IPS-18a (cell line): Measurements from ENCODE around the gene ALDOA.
A peak's percentile ranks its signal among the peaks of the same experiment; 100 is the strongest.

ENCODE experiments used
- H3K27ac ChIP-seq: one replicate; pipeline ENCODE4 v1.5.1; 2013; ENCODE audit warnings: low read length
- H3K27me3 ChIP-seq: one replicate; pipeline ENCODE4 v1.6.1; 2013; ENCODE audit warnings: mild to moderate bottlenecking, low read length; ENCODE audit not compliant: control insufficient read depth, insufficient read depth
- H3K36me3 ChIP-seq: one replicate; pipeline ENCODE4 v1.6.1; 2013; ENCODE audit warnings: low read depth, low read length; ENCODE audit not compliant: control insufficient read depth
- H3K4me1 ChIP-seq: one replicate; pipeline ENCODE4 v1.6.1; 2013; ENCODE audit warnings: low read depth, low read length; ENCODE audit not compliant: control insufficient read depth
- H3K4me3 ChIP-seq: one replicate; pipeline ENCODE4 v1.5.1; 2013; ENCODE audit warnings: low read length
- H3K9ac ChIP-seq: one replicate; pipeline ENCODE4 v1.6.1; 2013; ENCODE audit warnings: mild to moderate bottlenecking, low read length, moderate library complexity
- H3K9me3 ChIP-seq: one replicate; pipeline ENCODE4 v1.6.1; 2013; ENCODE audit warnings: low read depth, low read length; ENCODE audit not compliant: control insufficient read depth

ALDOA gene

DNA sequence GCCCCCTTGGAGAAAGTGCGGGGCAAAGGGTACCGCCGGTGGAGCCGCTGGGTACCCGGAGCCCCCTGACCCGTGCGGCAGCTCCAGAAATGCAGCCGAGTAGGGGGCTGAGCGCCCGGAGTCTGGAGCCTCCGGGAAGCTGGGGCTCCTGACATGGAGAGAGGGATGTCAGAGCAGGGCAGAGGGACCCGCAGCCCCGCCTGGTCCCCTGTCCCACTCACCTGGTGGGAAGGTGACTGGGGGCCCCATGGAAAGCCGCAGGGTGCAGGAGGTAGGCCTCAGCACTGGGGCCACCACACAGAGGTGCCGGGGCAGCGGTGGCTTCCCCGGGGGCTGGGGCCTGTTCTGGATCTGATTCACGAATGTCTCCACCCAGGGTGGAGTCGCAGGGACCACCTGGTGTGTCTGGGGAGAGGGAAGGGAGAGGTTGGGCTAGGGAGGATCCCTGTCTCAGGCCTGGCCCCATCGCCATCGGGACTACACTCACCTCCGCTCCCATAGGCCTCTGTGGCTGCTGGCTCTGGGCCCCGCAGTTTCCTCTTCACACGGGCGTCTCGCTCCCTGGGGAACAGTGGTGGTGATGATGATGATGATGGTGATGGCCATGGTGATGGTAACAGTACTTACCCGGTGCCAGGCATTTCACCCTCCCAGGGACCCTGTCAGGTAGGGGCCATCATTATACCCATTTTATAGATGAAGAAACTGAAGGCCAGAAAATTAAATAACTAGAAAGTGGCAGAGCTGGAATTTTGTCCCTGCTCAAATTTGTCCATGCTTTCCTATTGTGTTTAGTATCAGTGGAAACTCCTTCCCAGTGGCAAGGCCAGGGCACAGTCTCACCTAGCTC lies 21.0 kb downstream of the ALDOA start:
- Histone ChIP-seq H3K27ac (no peak overlapping the region), H3K4me1 (no peaks in the 10 kb centered on the region), H3K27me3 (no peaks in the 10 kb centered on the region), H3K9me3 (no peaks in the 10 kb centered on the region), H3K9ac (no peak overlapping the region), H3K36me3 (peaks cover 31% of the 10 kb centered on the region), H3K4me3 (no peak overlapping the region)

DNA sequence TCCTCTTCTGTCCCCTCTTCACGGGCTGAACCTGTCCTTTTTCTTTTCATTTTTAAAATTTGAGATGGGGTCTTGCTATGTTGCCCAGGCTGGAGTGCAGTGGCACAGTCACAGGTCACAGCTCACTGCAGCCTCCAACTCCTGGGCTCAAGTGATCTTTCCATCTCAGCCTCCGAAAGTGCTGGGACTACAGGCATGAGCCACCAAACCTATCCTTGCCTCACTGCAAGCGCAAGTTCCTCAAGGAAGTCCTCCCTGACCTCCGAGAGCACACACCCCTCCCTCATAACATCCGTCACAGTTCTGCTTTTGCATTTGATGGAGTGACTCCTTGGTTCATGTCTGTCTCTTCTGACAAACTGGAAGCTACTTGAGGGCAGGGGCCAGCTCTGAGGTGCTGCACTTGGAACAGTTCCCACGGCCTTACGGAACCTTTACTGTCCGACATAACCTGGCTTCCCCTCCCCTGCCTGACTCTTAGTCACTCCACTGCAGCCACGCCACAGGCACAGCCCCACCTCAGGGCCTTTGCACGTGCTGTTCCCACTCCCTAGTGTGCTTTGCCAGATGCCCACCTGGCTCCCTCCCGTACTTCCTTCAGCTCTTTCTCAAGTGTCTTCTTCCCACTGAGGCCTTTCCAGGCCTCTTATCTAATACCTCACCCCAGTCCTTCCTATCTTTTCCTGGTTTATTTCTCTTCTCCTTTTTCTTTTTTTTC lies 21.8 kb downstream of the ALDOA start:
- peaks cover 26% of the 10 kb centered on the region for H3K36me3 ChIP-seq
- no peaks in the 10 kb centered on the region for H3K4me1 ChIP-seq
- H3K27me3 ChIP-seq, result no peaks in the 10 kb centered on the region
- no peak overlapping the region for H3K27ac ChIP-seq
- H3K9me3 ChIP-seq, result no peaks in the 10 kb centered on the region
- H3K9ac ChIP-seq, result no peak overlapping the region
- no peak overlapping the region for H3K4me3 ChIP-seq

DNA sequence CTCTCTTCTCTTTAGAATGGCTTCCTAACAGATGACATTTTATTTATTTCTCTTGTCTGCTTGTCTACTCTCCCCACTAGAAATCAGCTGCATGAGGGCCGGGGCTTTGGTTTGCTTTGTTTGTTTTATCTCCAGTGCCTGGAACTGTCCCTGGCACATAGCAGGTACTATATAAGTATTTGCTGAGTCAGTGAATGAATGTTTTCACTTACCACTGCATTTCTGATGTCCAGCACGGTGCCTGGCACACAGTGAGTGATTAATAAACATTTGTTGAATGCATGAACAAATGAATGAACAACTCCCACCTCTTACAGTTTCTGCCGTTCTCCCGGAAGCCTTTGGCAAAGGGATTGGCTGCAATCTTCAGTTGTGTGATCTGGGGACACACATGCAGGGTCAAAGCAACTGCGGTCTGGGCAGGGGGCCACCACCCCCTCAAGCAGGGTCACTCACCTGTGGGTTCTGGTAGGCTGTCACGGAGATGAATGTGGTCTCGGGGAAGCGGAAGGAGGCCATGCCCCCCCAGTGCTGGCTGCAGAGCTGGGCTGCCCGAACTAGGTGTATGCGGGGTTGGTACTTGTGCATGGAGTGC lies 22.8 kb downstream of the ALDOA start:
- peaks cover 20% of the 10 kb centered on the region for H3K36me3 ChIP-seq
- no peak overlapping the region for H3K27ac ChIP-seq
- H3K9ac ChIP-seq, result no peak overlapping the region
- no peaks in the 10 kb centered on the region for H3K4me1 ChIP-seq
- H3K4me3 ChIP-seq, result no peak overlapping the region
- H3K27me3 ChIP-seq, result no peaks in the 10 kb centered on the region
- H3K9me3 ChIP-seq, result no peaks in the 10 kb centered on the region

DNA sequence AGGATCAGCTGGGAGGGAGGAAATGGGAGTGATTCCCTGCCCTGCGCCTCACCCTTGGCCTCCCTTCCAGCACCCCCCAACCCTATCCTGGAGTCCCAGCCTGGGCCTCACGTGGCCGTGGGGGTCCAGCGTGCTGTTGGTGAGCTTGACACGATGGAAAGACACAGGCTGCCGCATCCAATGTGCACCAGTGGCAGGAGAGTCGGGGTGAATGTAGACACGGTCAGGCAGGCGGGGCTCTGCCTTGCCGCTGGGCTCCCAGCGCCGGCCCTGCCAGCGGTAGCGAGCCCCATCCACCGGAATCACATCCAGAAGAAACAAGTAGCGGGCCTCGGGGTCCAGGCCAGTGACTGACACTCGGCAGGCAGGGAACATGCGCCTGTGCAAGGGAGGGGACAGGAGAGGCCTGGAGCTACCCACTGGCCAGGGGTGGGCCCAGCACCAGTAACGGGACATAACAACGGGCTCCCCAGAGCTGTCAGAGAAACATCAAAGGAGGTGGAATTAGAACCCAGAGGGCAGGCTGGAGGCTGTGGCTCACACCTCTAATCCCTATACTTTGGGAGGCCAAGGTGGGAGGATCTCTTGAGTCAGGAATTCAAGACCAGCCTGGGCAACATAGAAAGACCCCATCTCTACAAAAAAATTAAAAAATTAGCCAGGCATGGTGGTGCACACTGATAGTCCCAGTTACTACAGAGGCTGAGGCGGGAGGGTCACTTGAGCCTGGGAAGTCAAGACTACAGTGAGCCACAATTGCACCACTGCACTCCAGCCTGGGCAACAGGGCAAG lies 23.5 kb downstream of the ALDOA start:
- H3K27ac ChIP-seq, result no peak overlapping the region
- no peaks in the 10 kb centered on the region for H3K27me3 ChIP-seq
- no peaks in the 10 kb centered on the region for H3K4me1 ChIP-seq
- H3K9me3 ChIP-seq, result no peaks in the 10 kb centered on the region
- peaks cover 13% of the 10 kb centered on the region for H3K36me3 ChIP-seq
- no peak overlapping the region for H3K9ac ChIP-seq
- H3K4me3 ChIP-seq, result no peak overlapping the region

DNA sequence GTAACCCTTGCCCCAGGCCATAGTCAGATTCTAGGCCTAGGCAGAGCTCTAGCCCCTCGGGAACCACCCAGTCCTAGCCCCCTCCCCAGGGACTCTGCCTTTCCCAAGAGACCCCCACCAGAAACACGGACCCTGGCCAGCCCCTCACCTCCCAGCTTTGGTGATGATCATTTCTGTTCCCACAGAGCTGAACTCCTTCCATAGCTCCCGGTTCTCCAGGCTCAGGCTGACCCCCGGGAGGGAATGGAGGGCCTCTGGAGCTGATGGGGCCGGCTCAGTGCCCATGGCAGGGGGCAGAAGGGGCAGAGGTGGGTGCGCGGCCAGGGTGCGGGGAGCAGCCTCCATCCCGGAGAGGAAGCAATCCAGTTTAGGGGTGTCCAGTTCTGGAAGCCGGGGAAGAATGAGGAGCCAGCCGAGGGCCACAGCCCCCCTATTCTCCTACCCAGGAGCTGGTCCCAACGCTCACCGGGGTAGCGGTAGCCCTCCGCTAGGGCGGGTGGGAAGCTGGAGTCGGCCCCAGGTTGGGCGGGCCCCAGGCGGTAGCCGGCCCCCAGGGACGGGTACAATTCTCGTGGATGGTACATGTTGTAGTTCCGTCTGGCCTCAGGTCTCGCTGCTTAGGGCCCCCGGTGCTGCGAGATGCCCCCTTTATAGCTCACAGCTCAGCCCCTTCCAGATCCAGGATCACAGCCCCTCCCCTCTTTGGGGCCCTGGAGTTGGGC lies 25.2 kb downstream of the ALDOA start:
- no peaks in the 10 kb centered on the region for H3K36me3 ChIP-seq
- no peaks in the 10 kb centered on the region for H3K9me3 ChIP-seq
- H3K4me1 ChIP-seq, result peaks cover 5% of the 10 kb centered on the region
- H3K27ac ChIP-seq, result no peak overlapping the region
- H3K27me3 ChIP-seq, result no peaks in the 10 kb centered on the region
- peak overlapping the region; percentile 85 for H3K4me3 ChIP-seq
- no peak overlapping the region for H3K9ac ChIP-seq

DNA sequence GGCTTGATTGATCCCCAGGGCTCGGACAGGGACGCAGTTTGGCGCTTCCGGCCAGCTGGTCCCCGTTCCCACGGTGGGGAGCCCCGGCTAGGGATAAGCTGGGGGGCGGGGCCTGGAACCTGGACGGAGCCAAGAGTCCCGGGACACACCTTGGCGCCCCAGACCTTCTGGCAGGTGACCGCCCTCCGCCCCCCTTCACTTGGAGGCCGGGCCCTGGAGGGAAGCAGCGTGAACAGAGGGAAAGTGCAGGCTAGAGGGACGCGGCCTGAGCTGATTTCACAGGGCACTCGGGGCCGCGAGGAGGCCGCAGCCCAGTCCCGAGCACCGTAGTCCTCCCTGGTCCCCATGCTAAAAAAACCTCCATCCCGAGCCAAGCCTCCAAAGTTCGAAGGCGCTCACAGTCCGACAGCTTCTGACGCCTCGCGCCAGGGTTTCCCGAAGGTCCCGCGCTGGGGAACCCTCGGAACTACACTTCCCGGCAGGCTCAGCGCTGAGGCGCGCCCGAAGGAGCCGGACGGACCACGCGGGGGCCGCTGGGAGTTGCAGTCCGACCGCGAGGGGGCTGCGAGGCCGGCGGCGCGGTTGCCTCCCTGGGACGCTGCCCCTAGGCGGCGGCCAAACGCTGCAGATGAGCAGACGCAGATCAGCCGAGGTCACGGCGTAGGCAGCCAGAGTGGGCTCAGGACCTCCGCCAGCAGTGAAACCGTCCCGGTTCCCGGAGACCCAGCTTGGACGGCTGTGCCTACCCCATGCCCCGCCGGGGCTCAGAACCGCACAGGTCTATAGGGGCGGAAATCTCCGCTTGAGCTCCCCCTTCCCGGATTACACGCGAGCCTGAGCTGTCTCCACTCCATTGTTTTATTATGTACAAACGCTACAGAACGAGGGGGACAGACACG lies 26.2 kb downstream of the ALDOA start, which contains the start of gene TBX6:
Gene TBX6 (minus strand): TSS at position 451 of the 899 bp plus-strand sequence. CDS start 731 bp downstream, outside the sequence.
- no peaks in the 10 kb centered on the region for H3K36me3 ChIP-seq
- H3K4me3 ChIP-seq, result peak within 1 kb of the TSS; percentile 85
- peaks cover 5% of the 10 kb centered on the region for H3K4me1 ChIP-seq
- peak within 1 kb of the TSS; percentile 62 for H3K27ac ChIP-seq
- peak within 1 kb of the TSS; percentile 86 for H3K9ac ChIP-seq
- H3K27me3 ChIP-seq, result no peaks in the 10 kb centered on the region
- H3K9me3 ChIP-seq, result no peaks in the 10 kb centered on the region

DNA sequence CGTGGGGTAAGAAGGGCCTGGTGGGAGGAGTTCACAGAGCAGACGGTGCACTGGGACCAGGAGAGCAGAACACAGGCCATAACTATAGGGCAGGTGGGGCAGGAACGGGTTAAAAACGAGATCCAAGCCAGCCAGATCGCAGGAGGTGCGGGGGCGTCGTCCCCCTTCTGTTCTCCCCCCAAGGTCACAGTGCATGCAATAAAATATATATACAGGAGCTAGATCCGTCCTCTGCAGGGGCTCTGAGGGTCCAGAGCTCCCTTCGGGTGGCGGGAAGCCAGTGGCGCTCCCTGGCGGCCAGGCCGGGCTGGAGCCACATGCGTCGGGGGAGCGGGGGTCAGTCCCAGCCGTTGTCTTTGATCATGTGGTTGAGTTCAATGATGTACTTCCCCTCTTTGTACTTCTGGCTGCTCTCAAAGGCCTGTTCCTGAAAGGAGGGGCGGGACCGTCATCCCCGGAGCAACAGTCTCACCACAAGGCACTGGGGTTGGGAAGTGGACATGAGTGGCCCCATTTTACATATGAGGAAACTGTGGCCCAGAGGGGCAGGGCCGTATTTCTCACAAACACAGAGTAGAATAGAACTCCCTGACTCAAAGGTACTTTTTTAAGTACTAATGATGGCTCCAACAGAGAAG lies 26.9 kb downstream of the ALDOA start:
- peaks cover 5% of the 10 kb centered on the region for H3K4me1 ChIP-seq
- H3K36me3 ChIP-seq, result no peaks in the 10 kb centered on the region
- H3K9ac ChIP-seq, result peak overlapping the region; percentile 86
- peak overlapping the region; percentile 62 for H3K27ac ChIP-seq
- no peaks in the 10 kb centered on the region for H3K27me3 ChIP-seq
- H3K9me3 ChIP-seq, result peaks cover 7% of the 10 kb centered on the region
- peak overlapping the region; percentile 85 for H3K4me3 ChIP-seq

DNA sequence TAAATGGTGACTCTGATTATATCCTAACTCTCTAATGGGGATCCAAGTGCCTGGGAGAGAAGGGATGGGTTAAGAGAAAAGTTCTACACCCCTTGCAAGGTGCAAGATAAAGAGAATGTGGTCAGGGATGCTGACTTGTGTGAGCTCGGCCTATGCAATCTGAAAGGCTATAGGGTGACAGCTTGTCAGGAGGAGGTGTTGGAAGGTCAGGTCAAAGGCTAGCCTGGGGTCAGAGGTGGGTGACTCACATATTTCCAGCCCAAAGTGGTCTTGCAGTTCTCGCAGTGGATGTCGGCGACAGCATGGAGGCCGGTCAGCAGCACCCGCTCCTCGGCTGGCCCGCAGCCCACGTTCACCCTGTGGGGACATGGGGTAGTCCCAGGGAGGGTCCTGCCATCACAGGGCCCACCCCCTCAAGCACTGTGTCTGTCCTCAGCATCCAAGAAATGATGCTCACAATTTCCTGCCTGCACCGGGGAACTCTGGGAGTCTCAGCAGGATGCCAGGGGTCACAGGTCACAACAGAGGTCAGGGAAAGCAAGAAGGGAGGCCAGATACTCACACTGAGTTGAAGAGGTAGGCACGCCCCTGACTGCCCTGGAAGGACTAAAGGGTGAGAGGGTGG lies 29.1 kb downstream of the ALDOA start:
- H3K36me3 ChIP-seq, result no peaks in the 10 kb centered on the region
- H3K27me3 ChIP-seq, result no peaks in the 10 kb centered on the region
- H3K27ac ChIP-seq, result no peak overlapping the region
- H3K9ac ChIP-seq, result no peak overlapping the region
- H3K9me3 ChIP-seq, result peaks cover 12% of the 10 kb centered on the region
- H3K4me1 ChIP-seq, result peaks cover 5% of the 10 kb centered on the region
- no peak overlapping the region for H3K4me3 ChIP-seq

DNA sequence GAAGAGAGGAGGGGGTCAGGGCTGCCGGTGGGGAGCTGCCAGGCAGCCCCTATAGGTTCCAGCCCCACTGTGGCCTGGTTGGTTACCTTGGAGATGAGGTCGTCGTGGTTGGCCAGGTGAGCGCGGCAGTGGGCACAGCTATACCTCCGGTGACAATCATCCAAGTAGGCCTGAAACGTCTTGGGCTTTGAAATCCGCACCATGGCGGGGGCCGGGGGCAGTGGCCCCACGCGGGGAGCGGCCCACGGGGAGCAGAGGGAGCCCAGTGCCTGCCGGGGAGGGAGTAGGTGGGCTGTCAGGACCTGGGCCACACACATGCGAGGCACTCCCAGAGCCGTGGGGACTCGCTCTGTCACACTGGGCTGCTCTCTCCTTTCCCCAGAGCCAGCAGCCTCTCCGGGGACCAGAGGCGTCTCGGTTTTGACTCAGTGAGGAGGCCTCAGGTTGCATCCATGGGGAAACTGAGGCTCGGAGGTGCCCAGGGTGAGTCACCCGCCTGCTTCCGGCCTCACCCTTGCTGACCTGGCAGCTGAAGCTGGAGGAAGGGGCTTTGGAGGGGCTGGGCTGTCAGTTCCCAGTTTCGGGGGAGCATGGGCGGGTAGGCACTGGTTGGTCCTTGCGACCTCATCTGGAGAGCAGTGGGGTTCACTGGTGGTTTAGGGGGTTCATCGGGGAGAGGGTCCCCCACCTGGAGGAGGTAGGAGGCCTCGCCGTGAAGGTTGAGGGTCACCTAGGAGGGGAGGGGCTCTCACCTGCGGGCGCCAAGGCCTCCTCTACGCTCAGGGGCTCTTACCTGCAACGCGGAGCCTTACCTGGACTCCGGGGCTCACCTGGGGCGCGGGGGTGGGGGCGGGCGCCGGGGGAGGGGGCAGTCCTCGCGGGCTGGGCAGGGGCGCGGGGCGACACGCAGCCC lies 29.9 kb downstream of the ALDOA start:
- peak overlapping the region; percentile 48 for H3K9ac ChIP-seq
- peaks cover 5% of the 10 kb centered on the region for H3K4me1 ChIP-seq
- H3K27ac ChIP-seq, result no peak overlapping the region
- no peaks in the 10 kb centered on the region for H3K36me3 ChIP-seq
- no peaks in the 10 kb centered on the region for H3K27me3 ChIP-seq
- peak overlapping the region; percentile 52 for H3K4me3 ChIP-seq
- peaks cover 12% of the 10 kb centered on the region for H3K9me3 ChIP-seq
